Mesenchymal stem cell (in vitro differentiated cells and primary cell): Measurements from ENCODE around the gene TSPO2.

Experiments
- DNase-seq: peaks from one replicate; pipeline ENCODE4 v3.0.0-alpha.2; 2013
- H2AFZ ChIP-seq: one replicate; pipeline ENCODE4 v1.6.1; 2013; ENCODE audit warnings: low read depth, mild to moderate bottlenecking, control low read depth, inconsistent platforms, low read length, moderate library complexity
- H2AK5ac ChIP-seq: 2 replicates; pipeline ENCODE4 v1.6.1; 2013; ENCODE audit warnings: low read length, moderate library complexity, mild to moderate bottlenecking, inconsistent platforms; ENCODE audit not compliant: severe bottlenecking
- H2BK120ac ChIP-seq: one replicate; pipeline ENCODE4 v1.6.1; 2013; ENCODE audit warnings: low read depth, mild to moderate bottlenecking, inconsistent platforms, low read length, moderate library complexity
- H2BK12ac ChIP-seq, 2 experiments: one replicate each; pipeline ENCODE4 v1.6.1; 2013; ENCODE audit warnings: inconsistent platforms in 2 of 2, low read length in 2 of 2, mild to moderate bottlenecking in 2 of 2, moderate library complexity in 2 of 2, control low read depth in 1 of 2
- H2BK15ac ChIP-seq: one replicate; pipeline ENCODE4 v1.6.1; 2013; ENCODE audit warnings: mild to moderate bottlenecking, low read depth, inconsistent platforms; ENCODE audit not compliant: poor library complexity, severe bottlenecking
- H2BK5ac ChIP-seq: 2 replicates; pipeline ENCODE4 v1.6.1; 2013; ENCODE audit warnings: low read depth, mild to moderate bottlenecking, low read length, control low read depth, inconsistent platforms; ENCODE audit not compliant: poor library complexity, severe bottlenecking
- H3K14ac ChIP-seq, 2 experiments: one replicate each; pipeline ENCODE4 v1.6.1; 2013; ENCODE audit warnings: inconsistent platforms in 2 of 2, low read length in 2 of 2, control low read depth in 1 of 2, mild to moderate bottlenecking in 1 of 2, moderate library complexity in 1 of 2
- H3K18ac ChIP-seq, 2 experiments: one replicate each; pipeline ENCODE4 v1.6.1; 2013; ENCODE audit warnings: inconsistent platforms in 2 of 2, low read length in 2 of 2, control low read depth in 1 of 2, low read depth in 1 of 2, mild to moderate bottlenecking in 1 of 2
- H3K23ac ChIP-seq, 2 experiments: one replicate each; pipeline ENCODE4 v1.6.1; 2013; ENCODE audit warnings: inconsistent platforms in 2 of 2, low read length in 2 of 2, mild to moderate bottlenecking in 2 of 2, moderate library complexity in 2 of 2, control low read depth in 1 of 2
- H3K27ac ChIP-seq: 2 replicates; pipeline ENCODE4 v1.5.1; 2013; ENCODE audit warnings: mild to moderate bottlenecking, moderate library complexity, low read length, control low read depth, inconsistent platforms; ENCODE audit not compliant: poor library complexity, severe bottlenecking
- H3K27me3 ChIP-seq, 2 experiments: 2 replicates each; pipeline versions ENCODE4 v1.6.1 to v1.7.0; 2013; ENCODE audit warnings: low read length in 2 of 2, mild to moderate bottlenecking in 2 of 2, moderate library complexity in 2 of 2, control low read depth in 1 of 2, inconsistent platforms in 1 of 2; ENCODE audit not compliant: control insufficient read depth in 1 of 2, insufficient read depth in 1 of 2
- H3K36me3 ChIP-seq, 2 experiments: 2 replicates each; pipeline versions ENCODE4 v1.6.1 to v1.7.0; 2013; ENCODE audit warnings: low read length in 2 of 2, control low read depth in 1 of 2, inconsistent platforms in 1 of 2, low read depth in 1 of 2, mild to moderate bottlenecking in 1 of 2; ENCODE audit not compliant: insufficient read depth in 2 of 2, control insufficient read depth in 1 of 2
- H3K4ac ChIP-seq, 2 experiments: one replicate each; pipeline ENCODE4 v1.6.1; 2013; ENCODE audit warnings: inconsistent platforms in 2 of 2, low read length in 2 of 2, mild to moderate bottlenecking in 2 of 2, moderate library complexity in 2 of 2, control low read depth in 1 of 2, low read depth in 1 of 2
- H3K4me1 ChIP-seq: 2 replicates; pipeline ENCODE4 v1.6.1; 2013; ENCODE audit warnings: low read depth, low read length, control low read depth; ENCODE audit not compliant: control insufficient read depth, insufficient read depth
- H3K4me2 ChIP-seq: 2 replicates; pipeline ENCODE4 v1.6.1; 2013; ENCODE audit warnings: low read length, mild to moderate bottlenecking, inconsistent platforms; ENCODE audit not compliant: poor library complexity, severe bottlenecking
- H3K4me3 ChIP-seq, 2 experiments: 2 replicates each; pipeline versions ENCODE4 v1.5.1 to v1.7.0; 2013; ENCODE audit warnings: low read length in 2 of 2, mild to moderate bottlenecking in 2 of 2, control low read depth in 1 of 2, low read depth in 1 of 2; ENCODE audit not compliant: insufficient read depth in 1 of 2
- H3K79me1 ChIP-seq: replicated peaks from 2 replicates; pipeline ENCODE4 v1.6.1; 2013; ENCODE audit warnings: mild to moderate bottlenecking, control low read depth, low read length, inconsistent platforms; ENCODE audit not compliant: poor library complexity, severe bottlenecking
- H3K9ac ChIP-seq: 2 replicates; pipeline ENCODE4 v1.7.0; 2013; ENCODE audit warnings: mild to moderate bottlenecking, low read length, moderate library complexity
- H3K9me3 ChIP-seq: 2 replicates; pipeline ENCODE4 v1.7.0; 2013; ENCODE audit warnings: mild to moderate bottlenecking, low read length; ENCODE audit not compliant: control insufficient read depth
- H4K8ac ChIP-seq: one replicate; pipeline ENCODE4 v1.6.1; 2013; ENCODE audit warnings: inconsistent platforms, mild to moderate bottlenecking, low read length, moderate library complexity
- H4K91ac ChIP-seq: one replicate; pipeline ENCODE4 v1.6.1; 2013; ENCODE audit warnings: mild to moderate bottlenecking, low read length, inconsistent platforms
- WGBS: methylation state at CpG from one replicate; pipeline ENCODE4 v1.1.7; 2013; ENCODE audit warnings: mixed read lengths; 5-methylcytosine and 5-hydroxymethylcytosine counted together

The TSPO2 gene

DNA sequence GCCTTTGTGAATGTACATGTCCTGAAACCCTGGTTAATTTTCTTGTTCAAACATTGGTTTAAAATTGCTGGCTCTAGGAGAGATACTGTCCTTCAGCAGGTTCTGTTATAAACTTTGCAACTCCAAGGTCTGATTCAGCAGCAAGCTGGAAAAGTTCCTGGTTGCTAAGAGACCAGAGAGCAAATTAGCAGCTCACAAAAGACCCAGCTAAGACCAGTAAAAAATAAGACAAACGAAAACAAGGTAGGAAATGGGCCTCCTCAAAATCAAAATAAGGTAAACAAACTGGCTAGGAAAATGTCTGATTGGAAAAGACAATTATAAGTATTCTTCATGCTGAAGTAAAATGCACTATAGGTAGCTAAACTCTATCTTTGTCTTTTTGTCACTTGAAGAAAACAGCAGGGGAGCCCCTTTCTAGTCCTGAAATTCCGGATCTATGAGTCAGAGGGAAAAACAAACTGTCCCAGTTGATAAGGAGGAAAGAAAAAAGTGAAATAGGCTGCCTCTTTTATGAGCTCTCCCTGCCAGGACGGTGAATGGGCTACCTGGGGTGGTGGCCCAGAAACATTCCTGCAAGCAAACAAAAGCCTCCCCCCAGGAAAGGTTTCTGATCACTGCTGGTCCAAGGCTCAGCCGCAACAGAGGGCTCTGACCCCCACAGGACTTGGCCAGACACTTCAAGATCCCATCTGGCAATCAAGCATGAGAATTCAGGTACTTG lies 44.9 kb upstream of the TSPO2 start:
- H3K23ac ChIP-seq: no peak overlapping the region
- no peak overlapping the region for H2BK15ac ChIP-seq
- H3K9ac ChIP-seq: peak overlapping the region; percentile 74
- H3K79me1 ChIP-seq: no peaks in the 10 kb centered on the region
- H3K4me2 ChIP-seq: peak overlapping the region; percentile 19
- peak; percentile 88 for DNase-seq
- H4K8ac ChIP-seq: peak overlapping the region; percentile 45
- H3K27me3 ChIP-seq: peaks cover 0 to 13% of the 10 kb centered on the region in 2 experiments
- peak overlapping the region; percentile 88 for H3K27ac ChIP-seq
- peak overlapping the region in 1 of 2 experiments; percentile 20 for H3K4ac ChIP-seq
- H3K36me3 ChIP-seq: no peaks in the 10 kb centered on the region
- peak overlapping the region; percentile 3 for H2BK5ac ChIP-seq
- H2AFZ ChIP-seq: peak overlapping the region; percentile 20
- no peak overlapping the region for H4K91ac ChIP-seq
- peak overlapping the region; percentile 58 to 88 for H3K18ac ChIP-seq
- peaks cover 11% of the 10 kb centered on the region for H3K4me1 ChIP-seq
- no peak overlapping the region for H3K4me3 ChIP-seq
- H2BK12ac ChIP-seq: peak overlapping the region in 1 of 2 experiments; percentile 12
- peak overlapping the region; percentile 86 for H2BK120ac ChIP-seq
- no peaks in the 10 kb centered on the region for H3K9me3 ChIP-seq
- 0% methylated on average over 3 of the region's 4 CpGs for WGBS
- H2AK5ac ChIP-seq: no peak overlapping the region
- H3K14ac ChIP-seq: no peak overlapping the region

DNA sequence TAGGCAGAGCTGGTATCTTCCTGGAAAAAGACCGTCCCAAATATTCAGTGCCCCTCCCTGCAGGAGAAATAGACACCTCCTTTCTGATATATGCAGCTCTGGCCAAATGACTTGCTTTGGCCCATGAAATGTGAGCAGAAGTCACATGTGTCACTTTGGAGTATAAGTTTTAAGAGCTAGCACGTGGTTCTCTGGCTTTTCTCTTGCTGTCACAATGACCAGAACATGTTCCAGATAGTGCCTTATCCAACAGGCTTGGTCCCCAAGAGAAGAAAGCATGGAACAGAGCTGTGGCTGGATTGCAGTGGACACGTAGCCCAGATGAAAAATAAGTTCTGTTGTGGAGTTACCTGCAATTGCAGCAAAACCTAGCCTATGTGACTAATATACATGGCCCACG lies 43.6 kb upstream of the TSPO2 start:
- H3K4ac ChIP-seq: no peak overlapping the region
- H3K4me2 ChIP-seq: no peak overlapping the region
- no peaks in the 10 kb centered on the region for H3K36me3 ChIP-seq
- H3K9me3 ChIP-seq: no peaks in the 10 kb centered on the region
- peaks cover 9 to 19% of the 10 kb centered on the region in 2 experiments for H3K27me3 ChIP-seq
- peaks cover 11% of the 10 kb centered on the region for H3K4me1 ChIP-seq
- H2BK5ac ChIP-seq: no peak overlapping the region
- 80% methylated on average over 4 of the region's 4 CpGs for WGBS
- no peak overlapping the region for H2AFZ ChIP-seq
- no peak overlapping the region for H2BK15ac ChIP-seq
- peak overlapping the region; percentile 40 for H2AK5ac ChIP-seq
- no peak overlapping the region for H3K23ac ChIP-seq
- H4K91ac ChIP-seq: peak overlapping the region; percentile 9
- H3K27ac ChIP-seq: no peak overlapping the region
- H2BK120ac ChIP-seq: no peak overlapping the region
- no peak overlapping the region for H3K14ac ChIP-seq
- no peak overlapping the region for H3K4me3 ChIP-seq
- peak overlapping the region; percentile 52 for H4K8ac ChIP-seq
- H2BK12ac ChIP-seq: peak overlapping the region in 1 of 2 experiments; percentile 60
- DNase-seq: peak; percentile 29
- no peaks in the 10 kb centered on the region for H3K79me1 ChIP-seq
- H3K18ac ChIP-seq: peak overlapping the region in 1 of 2 experiments; percentile 16
- H3K9ac ChIP-seq: no peak overlapping the region

DNA sequence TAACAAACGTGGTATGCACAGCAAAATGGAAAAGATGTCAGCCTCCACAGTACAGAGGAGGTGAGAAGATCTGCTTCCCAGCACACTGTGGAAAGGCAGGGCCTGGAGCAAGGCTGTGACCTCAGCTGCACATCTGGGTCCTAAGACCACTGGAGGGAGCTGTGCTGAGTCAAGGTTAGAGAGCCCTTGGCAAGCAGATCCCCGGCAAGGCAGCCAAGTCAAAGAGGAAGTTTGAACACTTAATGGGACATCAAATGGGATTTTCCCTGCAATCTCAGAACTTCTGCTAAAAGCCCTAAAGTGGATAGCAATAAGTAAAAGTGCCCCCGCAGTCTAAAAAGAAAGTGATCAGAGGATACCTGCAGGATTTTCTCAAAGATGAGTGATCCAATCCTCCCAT lies 42.7 kb upstream of the TSPO2 start:
- H3K9me3 ChIP-seq: no peaks in the 10 kb centered on the region
- H3K4me1 ChIP-seq: peaks cover 11% of the 10 kb centered on the region
- H3K36me3 ChIP-seq: no peaks in the 10 kb centered on the region
- no peak overlapping the region for H2BK15ac ChIP-seq
- H2AFZ ChIP-seq: no peak overlapping the region
- H3K18ac ChIP-seq: no peak overlapping the region
- H3K9ac ChIP-seq: no peak overlapping the region
- H2BK12ac ChIP-seq: no peak overlapping the region
- no peak overlapping the region for H3K4me3 ChIP-seq
- H2BK120ac ChIP-seq: no peak overlapping the region
- H4K91ac ChIP-seq: no peak overlapping the region
- no peak overlapping the region for H3K4me2 ChIP-seq
- H2BK5ac ChIP-seq: no peak overlapping the region
- no peak overlapping the region for H3K23ac ChIP-seq
- H2AK5ac ChIP-seq: no peak overlapping the region
- H3K79me1 ChIP-seq: no peaks in the 10 kb centered on the region
- no peak overlapping the region for H3K14ac ChIP-seq
- H4K8ac ChIP-seq: no peak overlapping the region
- H3K4ac ChIP-seq: no peak overlapping the region
- H3K27me3 ChIP-seq: peaks cover 10 to 19% of the 10 kb centered on the region in 2 experiments
- H3K27ac ChIP-seq: no peak overlapping the region
- peak; percentile 58 for DNase-seq
- 58% methylated on average over 3 of the region's 3 CpGs for WGBS

DNA sequence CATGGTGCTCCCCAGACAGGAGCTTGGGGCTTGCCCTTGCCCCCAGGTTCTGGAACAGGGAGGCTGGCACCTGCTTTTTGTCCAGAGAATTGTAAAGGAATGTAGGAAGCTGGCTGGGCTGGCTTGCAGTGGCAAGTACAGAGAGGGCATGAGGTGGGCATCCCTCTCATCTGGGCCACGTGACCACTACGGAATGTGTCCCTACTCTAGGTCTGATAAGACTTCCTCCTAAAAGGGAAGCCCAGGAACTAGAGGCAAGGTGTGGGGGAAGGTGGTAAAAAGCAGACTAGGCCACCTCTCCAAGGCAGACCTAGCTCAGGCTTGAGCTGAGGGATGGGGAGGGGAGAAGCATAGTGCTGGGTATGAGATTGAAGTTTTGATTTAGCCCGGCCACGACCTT lies 42.0 kb upstream of the TSPO2 start:
- no peak overlapping the region for H3K9ac ChIP-seq
- no peak for DNase-seq
- peak overlapping the region in 1 of 2 experiments; percentile 20 for H2BK12ac ChIP-seq
- no peaks in the 10 kb centered on the region for H3K9me3 ChIP-seq
- H3K18ac ChIP-seq: peak overlapping the region in 1 of 2 experiments; percentile 59
- no peak overlapping the region for H2AK5ac ChIP-seq
- no peak overlapping the region for H2BK120ac ChIP-seq
- no peak overlapping the region for H4K8ac ChIP-seq
- H3K36me3 ChIP-seq: no peaks in the 10 kb centered on the region
- H3K4me2 ChIP-seq: no peak overlapping the region
- no peak overlapping the region for H3K14ac ChIP-seq
- H3K27ac ChIP-seq: no peak overlapping the region
- H4K91ac ChIP-seq: no peak overlapping the region
- no peak overlapping the region for H3K23ac ChIP-seq
- 82% methylated on average over 4 of the region's 4 CpGs for WGBS
- H3K4me3 ChIP-seq: no peak overlapping the region
- H3K4me1 ChIP-seq: peaks cover 11% of the 10 kb centered on the region
- no peak overlapping the region for H2BK5ac ChIP-seq
- peaks cover 10 to 19% of the 10 kb centered on the region in 2 experiments for H3K27me3 ChIP-seq
- H2AFZ ChIP-seq: no peak overlapping the region
- no peak overlapping the region for H2BK15ac ChIP-seq
- H3K4ac ChIP-seq: no peak overlapping the region
- no peaks in the 10 kb centered on the region for H3K79me1 ChIP-seq
